ENCODE data around the gene BAK1. TPM values are rescaled to one million over a fixed set of nuclear protein-coding genes. Genes with fewer than 3 reads are reported as not detected.

The BAK1 gene
- total RNA-seq, 2 donors from 2014 or later, result 2.3 to 5.7 TPM

- WGBS, 2 donors, result 74 to 79% methylated on average over 7 of the region's 7 CpGs
- intact Hi-C loops (cut with DNase I), result no loop called here
- DNase-seq (no peak), ATAC-seq (no peak)
- Histone ChIP-seq H3K9me3 (no peaks in the 10 kb centered on the region), H3K4me3 (no peak overlapping the region), H3K27me3 (no peaks in the 10 kb centered on the region), H3K36me3 (replicated peaks in 1 of 2; ENCODE audit: insufficient read depth in 1 of 2, low read depth in 2 of 2) (no peaks in the 10 kb centered on the region), H3K27ac (no peak overlapping the region), H3K4me1 (no peaks in the 10 kb centered on the region)
- TF ChIP-seq CTCF (IDR thresholded peaks at IDR 0.05) (no peak), POLR2A (IDR thresholded peaks at IDR 0.05) (no peak)
These were observed 27.8 kb downstream of the BAK1 start for GRCh38 chr6:33552252-33552651.

GRCh38 chr6:33551538-33551937 is 28.5 kb downstream of the BAK1 start:
- intact Hi-C loops (cut with DNase I), result no loop called here
- 47 to 54% methylated on average over 2 of the region's 2 CpGs for WGBS, 2 donors
- Histone ChIP-seq H3K36me3 (replicated peaks in 1 of 2; ENCODE audit: insufficient read depth in 1 of 2, low read depth in 2 of 2) (no peaks in the 10 kb centered on the region), H3K4me3 (no peak overlapping the region), H3K9me3 (no peaks in the 10 kb centered on the region), H3K27ac (no peak overlapping the region), H3K4me1 (no peaks in the 10 kb centered on the region), H3K27me3 (no peaks in the 10 kb centered on the region)
- DNase-seq, result no peak
- no peak for ATAC-seq
- no peak for TF ChIP-seq CTCF (IDR thresholded peaks at IDR 0.05)
- TF ChIP-seq POLR2A (IDR thresholded peaks at IDR 0.05), result no peak

- DNase-seq (no peak), ATAC-seq (no peak)
- no peaks in the 10 kb centered on the region for H3K4me1 ChIP-seq
- H3K36me3 ChIP-seq (replicated peaks in 1 of 2; ENCODE audit: insufficient read depth in 1 of 2, low read depth in 2 of 2), result no peaks in the 10 kb centered on the region
- H3K4me3 ChIP-seq, result no peak overlapping the region
- 67 to 76% methylated on average over 2 of the region's 2 CpGs for WGBS, 2 donors
- TF ChIP-seq POLR2A (IDR thresholded peaks at IDR 0.05) (no peak), CTCF (IDR thresholded peaks at IDR 0.05) (no peak)
- no peaks in the 10 kb centered on the region for H3K9me3 ChIP-seq
- no peak overlapping the region for H3K27ac ChIP-seq
- no peaks in the 10 kb centered on the region for H3K27me3 ChIP-seq
- intact Hi-C loops (cut with DNase I), result no loop called here
These were observed 30.2 kb downstream of the BAK1 start for GRCh38 chr6:33549896-33550295.

GRCh38 chr6:33549196-33549595 is 30.9 kb downstream of the BAK1 start:
- intact Hi-C loops (cut with DNase I), result no loop called here
- TF ChIP-seq CTCF (IDR thresholded peaks at IDR 0.05) (no peak), POLR2A (IDR thresholded peaks at IDR 0.05) (no peak)
- Histone ChIP-seq H3K27me3 (no peaks in the 10 kb centered on the region), H3K9me3 (no peaks in the 10 kb centered on the region), H3K27ac (no peak overlapping the region), H3K4me3 (no peak overlapping the region), H3K4me1 (no peaks in the 10 kb centered on the region), H3K36me3 (replicated peaks in 1 of 2; ENCODE audit: insufficient read depth in 1 of 2, low read depth in 2 of 2) (no peaks in the 10 kb centered on the region)
- ATAC-seq, result no peak
- no peak for DNase-seq
- WGBS, 2 donors, result 55 to 74% methylated on average over 8 of the region's 8 CpGs

- no peak for TF ChIP-seq POLR2A (IDR thresholded peaks at IDR 0.05)
- TF ChIP-seq CTCF (IDR thresholded peaks at IDR 0.05), result no peak
- DNase-seq (no peak), ATAC-seq (no peak)
- Histone ChIP-seq H3K36me3 (replicated peaks in 1 of 2; ENCODE audit: insufficient read depth in 1 of 2, low read depth in 2 of 2) (no peaks in the 10 kb centered on the region), H3K27me3 (no peaks in the 10 kb centered on the region), H3K27ac (no peak overlapping the region), H3K9me3 (no peaks in the 10 kb centered on the region), H3K4me1 (no peaks in the 10 kb centered on the region), H3K4me3 (no peak overlapping the region)
- WGBS, 2 donors, result 34 to 45% methylated on average over 2 of the region's 2 CpGs
- intact Hi-C loops (cut with DNase I), result no loop called here
These were observed 32.6 kb downstream of the BAK1 start for GRCh38 chr6:33547499-33547898.
